SIG-M5 (cell line): ENCODE measurements around the gene TMEM51.
"Not testable (repeated sequence)": the region's sequence is repeated elsewhere in the genome, so short reads cannot be mapped to it uniquely, and the experiment has no call there.

Experiments
- DNase-seq: peaks from one replicate; lab custom pipeline; 2025; lab: John Stamatoyannopoulos, UW

Gene TMEM51

DNA sequence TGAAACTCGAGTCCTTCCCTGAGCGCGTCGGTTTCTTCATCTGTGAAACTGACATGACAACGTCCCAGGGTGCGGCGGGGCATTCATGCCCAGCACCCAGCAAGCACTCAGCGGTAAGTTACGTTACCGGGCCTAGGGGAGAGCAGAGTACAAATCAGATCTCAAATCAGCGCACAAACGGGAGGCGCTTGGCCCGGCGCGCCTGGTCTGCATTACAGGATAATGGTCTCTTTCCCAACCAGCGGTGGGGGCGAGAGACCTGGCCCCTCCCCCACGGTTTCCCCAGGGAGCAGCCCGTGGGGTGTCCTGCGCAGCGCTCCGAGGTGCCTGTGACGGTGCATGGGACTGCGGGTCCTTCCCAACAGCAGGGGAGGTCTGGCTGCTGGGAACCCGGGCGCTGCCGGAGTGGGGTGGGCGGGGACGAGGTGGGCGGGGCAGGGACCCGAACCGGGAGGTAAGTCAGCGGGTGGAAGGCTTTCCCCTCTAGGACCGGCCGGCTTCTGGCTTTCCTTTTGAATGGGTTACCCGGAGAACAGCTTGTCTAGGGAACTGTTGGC is 1.0 kb downstream of the TMEM51 start:
- no peak for DNase-seq

DNA sequence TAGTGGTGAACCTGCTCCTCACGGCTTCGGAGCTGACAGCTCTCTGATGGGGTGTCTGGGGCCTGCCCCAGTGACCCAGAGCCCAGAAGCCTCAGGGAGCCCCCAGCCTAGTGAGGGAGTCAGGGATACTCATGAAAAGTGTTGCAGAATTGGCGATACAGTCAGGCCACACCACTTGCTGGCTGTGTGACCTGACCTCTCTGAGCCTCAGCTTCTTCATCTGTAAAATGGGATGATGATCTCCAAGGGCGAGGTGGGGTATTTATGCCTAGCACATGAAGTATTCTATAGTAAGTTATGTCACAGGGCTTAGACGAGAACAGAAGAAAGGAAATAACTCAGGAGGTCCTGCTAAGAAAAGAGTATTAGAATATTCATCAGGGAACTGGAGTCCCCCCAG is 1.6 kb downstream of the TMEM51 start:
- DNase-seq: no peak

DNA sequence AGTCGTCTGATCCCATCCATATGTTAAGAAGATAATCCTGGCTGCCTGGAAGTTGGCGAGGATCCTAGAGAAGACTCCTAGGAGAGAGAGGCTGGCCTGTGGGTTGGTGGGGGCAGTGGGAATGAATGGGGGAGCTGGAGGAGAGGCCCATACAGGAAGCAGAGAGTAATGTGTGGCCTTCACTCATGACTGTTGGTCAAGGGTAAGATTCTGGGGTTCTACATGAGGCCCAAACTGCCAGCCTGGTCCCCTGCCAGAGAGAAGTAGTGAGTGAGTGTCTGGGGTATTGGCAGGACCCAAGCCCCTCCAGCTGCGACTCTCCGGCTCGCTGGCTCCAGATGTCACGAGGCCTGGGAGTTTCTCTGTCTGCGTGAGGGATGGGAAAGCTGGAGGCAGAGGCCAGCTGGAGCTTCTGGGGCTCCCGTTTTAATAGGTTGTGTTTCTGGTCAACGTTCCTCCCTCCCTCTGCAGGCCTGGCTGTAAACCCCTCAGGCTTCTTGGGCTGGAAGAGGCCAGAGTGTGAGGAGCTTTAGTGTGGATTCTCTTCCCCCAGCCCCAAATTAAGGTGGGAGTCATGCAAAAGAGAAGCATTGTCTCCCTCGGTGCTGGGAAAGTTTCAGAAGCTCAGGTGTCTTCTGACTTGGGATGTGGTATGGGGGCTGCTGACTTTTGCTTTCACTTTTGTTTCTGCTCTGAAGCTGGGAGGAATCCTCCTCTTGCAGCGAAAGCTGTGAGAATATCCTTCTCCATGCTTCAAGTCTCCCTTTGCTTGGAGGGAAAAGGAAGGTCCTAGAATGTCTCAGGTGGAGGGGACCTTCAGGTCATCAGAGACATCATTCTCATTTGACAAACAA is 2.6 kb downstream of the TMEM51 start:
- DNase-seq: no peak

DNA sequence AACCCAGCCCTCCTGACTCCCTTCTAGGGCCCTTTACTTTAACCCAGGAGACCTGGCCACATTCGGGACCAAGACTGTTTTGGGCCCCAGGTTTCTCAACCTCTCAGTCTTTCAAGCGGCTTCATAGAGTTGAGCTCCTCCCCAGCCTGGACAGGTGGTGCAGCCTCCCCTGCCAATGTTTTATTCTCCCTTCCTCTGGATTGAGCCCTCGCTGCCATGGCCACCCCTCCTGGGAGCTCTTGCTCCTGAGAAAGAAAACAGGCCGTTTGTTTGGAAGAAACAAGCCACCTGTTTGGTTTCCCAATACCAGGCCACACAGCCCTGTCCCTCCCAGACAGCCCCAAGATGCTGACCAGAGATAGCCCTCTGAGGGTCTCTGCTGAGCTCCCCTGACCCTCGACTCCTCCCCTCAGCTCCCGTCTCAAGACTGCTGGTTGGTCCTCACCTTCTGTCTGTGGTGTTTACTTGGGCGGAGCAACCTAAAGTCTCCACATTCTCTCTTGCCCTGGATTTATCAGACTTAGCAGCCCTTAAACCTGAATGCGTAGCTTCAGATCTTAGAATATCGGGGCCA is 3.3 kb downstream of the TMEM51 start:
- DNase-seq: no peak

DNA sequence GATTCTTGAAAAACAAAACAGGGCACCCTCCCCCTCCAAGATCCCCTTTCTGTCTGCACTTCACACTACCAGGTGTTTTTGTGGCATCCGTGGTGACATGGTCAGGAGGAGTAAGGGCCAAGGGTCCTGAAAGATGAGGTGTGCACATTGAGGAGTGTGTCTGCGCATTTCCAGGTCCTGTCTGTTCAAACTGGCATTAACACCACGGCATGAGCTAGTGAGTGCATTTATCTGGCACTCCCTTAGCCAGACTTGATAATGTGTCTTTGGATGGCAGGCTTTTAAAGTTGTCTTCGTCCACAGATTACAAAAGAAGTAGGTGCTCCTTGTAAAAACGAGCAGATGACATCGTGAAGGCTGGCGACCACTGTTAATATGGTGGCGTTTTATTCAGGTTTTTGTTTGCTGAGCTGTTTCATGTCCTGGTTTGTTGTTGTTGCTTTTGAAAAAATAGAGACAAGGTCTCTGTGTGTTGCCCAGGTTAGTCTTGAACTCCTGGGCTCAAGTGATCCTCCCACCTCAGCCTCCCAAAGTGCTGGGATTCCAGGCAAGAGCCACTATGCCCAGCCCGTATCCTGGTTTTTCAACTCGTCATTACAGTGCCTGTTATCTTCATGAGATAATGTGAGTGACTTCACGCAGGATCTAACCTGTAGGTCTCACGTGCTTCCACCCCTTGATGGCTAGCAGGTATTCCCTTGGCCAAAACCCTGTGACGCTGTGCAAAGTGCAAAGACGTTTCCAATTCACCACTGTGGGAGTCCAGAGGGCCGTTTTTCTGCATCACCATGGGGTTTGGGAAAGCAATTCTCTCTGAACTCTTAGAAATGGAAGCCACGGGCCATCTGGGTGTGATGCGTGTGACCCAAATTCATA is 4.2 kb downstream of the TMEM51 start:
- no peak for DNase-seq

DNA sequence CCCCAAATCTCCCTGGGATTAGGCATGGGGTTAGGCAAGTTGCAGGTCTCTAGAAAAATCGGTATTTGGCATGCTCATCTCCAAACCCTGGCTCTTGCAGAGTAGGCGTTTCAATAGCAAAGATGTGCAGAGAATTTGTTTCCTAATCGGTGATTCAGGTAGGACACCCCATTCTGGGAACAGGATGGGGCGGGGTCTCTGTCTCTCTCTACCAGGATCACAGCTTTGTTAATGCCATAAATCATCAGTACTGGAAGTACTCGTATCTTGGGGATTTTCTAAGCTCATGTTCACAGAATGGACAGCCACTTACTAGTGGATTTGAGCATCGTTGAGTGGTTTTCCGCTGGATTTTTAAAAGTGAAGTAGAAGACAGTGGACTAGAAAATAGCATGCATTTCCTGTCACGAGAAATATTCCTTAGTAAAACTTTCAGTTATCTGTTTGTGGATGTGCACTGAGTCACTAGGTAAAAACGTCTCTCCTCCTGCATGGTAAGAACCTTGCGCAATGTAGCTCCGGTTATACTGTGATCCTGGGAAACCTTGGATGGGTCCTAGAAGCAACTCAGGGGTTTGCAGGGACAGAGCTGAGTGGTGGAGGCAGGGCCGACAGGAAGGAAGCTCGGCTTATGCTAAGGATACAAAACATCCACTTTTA is 5.1 kb downstream of the TMEM51 start:
- DNase-seq: no peak

DNA sequence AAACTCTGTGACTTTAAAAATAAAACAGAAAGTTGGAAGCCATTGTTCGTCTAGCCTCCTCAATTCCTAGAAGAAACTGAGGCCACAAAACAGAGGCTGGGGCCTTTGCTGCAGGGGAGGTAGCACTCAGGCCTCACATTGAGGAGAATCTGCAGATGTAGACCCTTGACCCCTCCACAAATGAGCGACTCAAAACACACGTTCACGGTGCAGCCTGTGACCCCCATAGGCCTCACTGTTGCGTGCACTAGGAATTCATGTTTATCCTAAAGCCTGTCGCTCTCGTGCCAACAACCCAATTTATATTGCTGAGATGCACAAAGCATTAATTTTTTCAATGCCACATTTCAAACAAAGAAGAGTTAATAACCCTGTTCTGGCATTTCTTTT is 5.6 kb downstream of the TMEM51 start:
- DNase-seq: no peak

DNA sequence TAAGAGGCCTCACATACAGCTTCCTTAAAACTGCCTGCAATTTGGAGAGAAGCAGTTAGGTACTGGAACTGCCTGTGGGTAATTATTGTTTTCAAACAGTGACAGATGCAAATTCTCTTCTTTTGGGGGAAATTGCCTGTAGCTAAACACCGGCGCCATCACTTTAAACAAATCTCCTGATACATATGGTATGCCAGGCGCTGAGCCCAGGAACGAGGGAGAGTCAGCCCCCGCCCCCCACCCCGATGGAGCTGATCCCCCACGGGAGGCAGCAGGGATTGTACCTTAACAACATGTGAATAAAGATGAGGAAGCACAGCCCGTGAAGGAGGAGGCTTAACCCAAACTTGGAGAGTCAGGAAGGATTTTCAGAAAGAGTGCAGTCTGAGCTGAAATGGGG is 7.1 kb downstream of the TMEM51 start:
- no peak for DNase-seq

DNA sequence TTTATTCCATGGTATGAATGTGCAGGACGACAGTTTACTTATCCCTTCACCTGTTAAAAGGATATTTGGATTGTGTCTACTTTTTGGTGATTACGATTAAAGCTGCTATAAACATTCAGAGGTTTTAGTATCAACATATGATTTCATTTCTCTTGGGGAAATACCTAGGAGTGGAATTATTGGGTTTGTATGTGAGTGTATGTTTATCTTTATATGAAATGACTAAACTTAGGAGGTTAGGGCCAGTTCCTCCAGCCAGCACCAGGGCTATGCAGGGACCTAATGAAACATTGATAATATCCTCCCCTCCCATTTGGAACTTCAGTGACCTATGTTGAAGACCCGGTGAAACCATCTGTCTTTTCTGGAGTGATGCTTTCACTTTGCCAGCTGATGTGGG is 13.8 kb downstream of the TMEM51 start:
- DNase-seq: no peak

DNA sequence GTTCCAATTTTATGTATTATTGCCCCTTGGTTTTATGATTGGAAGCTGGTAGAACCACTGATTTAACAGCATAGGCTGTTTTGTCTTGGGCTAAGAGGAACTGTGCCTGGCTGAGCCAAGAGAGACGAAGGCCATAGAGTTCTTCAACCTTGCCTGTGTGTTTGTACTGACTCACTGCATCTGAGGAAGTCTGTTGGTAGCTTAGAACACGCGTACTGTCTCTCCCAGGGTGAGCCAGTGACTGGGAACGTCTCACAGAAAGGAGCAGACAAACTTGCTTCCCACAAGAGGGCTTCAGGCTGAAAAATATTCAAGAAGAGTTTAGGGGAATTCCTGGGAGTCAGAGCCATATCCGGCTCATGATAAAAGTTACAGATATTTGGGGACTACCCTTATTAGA is 14.9 kb downstream of the TMEM51 start:
- no peak for DNase-seq

DNA sequence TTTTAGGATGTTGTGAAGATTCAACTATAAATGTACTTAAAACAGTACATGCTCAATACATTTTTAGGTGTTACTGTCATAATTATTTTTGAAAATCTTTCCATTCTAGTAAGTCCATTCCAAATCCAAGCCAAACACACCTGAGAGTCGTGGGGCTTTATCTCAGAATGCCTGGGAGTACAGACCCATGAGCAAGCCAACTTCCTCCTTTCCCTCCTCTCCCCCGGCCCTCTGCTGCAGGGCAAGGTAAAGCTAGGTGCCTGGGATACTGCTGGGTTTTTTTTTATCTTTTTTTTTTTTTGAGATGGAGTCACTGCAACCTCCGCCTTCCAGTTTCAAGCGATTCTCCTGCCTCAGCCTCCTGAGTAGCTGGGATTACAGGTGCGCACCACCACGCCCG is 16.5 kb downstream of the TMEM51 start:
- no peak for DNase-seq

DNA sequence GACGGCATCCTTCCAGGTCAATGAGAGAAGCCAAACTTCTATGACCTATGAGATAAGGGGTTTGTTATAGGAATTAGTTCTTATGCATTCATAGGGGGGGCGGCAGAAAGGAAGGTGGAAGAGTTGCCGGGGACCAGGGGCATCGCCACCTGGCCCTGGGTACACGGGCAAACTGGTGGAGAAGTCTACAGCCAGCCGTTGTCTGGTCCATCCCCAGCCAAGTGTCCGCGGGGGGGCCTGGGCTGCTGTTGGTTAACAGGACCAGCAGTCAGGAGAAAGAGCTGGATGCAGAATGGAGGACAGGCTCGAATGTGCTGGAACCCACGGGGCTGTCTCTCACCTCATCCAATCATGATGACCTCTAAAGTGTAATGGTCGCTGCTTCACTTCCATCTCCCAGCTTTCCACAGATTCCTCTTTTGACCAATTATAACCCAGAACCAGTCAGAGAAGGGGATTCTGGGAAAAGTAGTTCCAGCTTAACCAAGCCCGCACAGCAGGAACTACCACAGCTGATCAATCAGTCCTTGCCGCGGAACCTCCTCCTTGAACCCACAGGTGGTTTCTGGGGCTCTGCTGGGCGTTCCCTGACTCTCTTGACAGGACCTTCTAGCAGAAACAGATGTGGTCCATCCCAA is 17.8 kb downstream of the TMEM51 start:
- DNase-seq: no peak

DNA sequence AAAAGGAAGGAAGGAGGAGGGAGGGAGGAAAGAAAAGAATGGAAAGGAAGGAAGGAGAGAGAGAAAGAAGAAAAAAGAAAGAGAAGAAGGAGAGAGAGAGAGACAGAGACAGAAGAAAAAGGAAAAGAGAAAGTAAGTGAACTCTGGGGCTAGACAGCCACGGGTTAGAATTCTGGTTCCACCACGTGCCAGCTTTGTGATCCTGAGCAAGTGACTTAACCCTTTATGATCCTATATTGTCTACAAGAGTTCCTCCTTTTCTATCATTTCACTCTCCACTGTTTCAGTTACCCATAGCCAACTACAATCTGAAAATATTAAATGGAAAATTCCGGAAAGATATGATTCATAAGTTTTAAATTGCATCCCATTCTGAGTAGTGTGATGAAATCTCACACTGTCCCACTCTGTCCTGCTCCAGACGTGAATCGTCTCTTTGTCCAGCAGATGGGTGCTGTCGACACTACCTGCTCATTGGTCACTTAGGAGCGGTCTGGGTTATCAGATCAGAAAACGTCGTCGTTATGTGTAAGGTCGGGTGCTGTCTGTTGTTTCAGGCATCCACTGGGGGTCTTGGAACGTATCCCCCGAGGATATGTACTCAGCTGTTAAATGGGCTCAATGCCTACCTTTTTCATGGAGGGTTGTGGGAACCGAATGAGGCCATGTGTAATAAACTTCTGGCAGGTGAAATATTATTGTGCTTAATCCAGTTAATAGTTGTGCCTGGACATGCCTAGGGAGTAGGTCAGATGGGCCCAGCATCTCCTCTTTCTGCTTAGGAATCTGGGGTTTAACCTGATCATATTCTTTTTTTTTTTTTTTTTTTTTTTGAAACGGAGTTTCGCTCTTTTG is 19.1 kb downstream of the TMEM51 start:
- no peak for DNase-seq

DNA sequence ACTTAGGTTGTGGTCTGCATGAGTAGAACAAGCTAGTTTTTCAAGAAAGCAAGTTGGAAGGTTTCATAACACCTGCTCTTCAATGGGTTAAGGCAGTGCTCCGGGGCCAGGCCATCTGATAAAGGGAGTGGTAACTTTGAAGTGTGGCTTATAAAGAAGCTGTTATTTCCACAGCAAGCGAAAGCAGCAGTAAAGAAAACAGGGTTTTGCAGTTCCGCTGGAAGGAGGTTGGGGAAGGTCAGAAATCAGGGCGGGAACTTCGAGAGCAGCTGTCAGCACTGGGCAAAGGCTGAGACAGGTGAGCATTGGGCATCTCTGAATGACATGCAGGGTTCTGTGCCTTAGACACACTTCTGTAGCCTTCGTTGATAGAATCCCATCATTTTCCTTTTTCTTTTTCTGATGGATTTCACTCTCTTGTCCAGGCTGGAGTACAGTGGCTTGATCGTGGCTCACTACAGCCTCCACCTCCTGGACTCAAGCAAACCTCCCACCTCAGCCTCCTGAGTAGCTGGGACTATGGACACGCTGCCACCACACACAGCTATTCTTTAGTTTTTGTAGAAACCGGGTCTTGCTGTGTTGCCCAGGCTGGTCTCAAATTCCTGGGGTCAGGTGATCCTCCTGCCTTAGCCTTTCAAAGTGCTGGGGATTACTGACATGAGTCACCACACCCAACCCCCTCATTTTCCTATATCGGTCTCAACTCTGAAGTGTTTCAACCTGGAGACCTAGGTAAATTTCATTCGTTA is 20.5 kb downstream of the TMEM51 start:
- no peak for DNase-seq

DNA sequence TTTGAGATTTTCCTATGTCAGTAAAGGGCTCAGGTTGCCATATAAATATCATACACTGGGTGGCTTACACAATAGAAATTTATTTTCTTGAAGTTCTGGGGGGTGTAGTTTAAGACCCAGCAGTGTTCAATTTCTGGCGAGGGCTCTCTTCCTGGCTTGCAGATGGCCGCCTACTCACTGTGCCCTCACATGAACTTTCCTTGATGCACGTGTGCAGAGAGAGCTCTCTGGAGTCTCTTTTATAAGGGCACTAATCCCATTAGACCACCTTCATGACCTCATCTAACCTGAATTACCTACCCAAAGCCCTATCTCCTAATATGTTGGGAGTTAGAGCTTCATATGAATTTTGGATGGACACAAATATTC is 21.1 kb downstream of the TMEM51 start:
- DNase-seq: no peak

DNA sequence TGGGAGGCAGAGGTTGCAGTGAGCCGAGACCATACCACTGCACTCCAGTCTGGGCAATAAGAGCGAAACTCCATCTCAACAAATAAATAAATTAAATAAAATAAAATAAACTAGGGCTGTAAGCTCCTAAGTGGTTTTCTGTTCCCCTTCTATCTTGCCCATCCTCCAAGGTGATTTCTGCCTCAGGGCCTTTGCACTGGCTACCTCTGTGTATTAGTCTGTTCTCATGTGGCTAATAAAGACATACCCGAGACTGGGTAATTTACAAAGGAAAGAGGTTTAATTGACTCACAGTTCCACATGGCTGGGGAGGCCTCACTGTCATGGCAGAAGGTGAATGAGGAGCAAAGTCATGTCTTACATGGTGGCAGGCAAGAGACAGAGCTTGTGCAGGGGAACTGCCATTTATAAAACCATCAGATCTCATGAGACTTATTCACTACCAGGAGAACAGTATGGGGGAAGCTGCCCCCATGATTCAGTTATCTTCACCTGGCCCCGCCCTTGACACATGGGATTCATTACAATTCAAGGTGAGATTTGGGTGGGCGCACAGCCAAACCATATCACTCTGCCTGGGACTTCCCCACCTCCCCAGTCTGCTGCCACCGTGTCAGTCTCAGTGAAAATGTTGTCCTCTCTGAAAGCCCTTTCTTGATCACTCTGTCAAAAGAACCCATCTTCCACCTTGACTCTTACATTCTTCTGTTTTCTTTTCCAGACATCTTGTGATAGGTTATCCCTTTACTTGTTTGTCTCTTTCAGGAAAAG is 22.0 kb downstream of the TMEM51 start:
- not testable (repeated sequence) for DNase-seq

DNA sequence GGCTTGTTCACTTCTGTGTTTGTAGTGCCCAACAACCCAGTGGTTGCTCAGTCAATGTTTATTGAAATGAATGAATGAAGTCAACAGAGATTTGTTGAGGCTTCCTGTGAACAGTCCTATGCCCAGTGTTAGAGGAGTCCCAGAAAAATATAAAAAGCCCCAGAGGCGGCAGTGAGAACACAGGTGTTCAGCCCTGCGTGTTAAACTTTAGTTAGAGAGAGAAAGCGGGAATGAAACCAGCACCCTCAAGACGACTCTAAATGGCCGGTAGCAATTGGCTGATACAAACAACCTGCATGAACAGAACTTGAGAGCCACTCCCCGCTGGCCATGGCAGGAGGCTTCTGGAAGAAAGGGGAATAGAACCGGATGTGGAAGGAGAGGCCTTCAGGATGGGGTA is 22.6 kb downstream of the TMEM51 start:
- DNase-seq: no peak

DNA sequence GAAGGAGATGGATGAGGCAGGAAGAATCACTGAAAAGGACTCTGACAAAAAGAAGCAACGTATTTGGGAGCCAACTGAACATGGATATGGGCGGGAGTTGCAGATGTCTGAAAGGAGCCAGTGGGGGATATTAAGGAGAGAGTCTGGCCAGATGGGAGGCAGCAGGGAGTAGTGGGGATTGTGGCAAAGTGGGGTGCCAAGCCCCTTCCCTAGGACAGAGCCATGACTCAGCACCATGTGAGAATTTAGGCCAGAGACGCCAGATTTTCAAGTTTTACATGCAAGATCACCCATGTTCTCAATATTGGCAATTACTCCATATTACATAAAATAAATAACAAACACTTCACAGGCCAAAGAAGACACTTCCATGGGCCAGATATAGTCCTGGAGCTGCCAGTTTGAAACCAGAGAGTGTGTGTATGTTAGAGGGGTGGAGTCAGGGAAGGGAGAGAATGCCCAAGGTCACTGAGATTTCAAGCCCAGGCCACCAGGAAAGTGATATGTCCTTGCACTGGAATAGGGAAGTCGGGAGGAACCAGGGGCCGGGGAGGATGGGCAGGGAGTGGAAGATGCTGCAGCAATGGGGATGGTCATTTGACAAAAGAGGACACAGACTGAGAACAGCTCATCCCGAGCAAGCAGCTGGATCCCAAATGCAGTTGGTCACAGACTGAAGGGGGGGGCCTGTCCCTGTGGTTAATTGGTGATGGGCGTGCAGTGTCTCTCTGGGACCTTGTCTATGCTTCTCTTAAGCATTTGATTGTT is 23.5 kb downstream of the TMEM51 start:
- no peak for DNase-seq
